GM18907 (cell line): ENCODE results near the gene ATP11A.

Source experiments
- ATAC-seq: cut with Tn5 transposase; IDR thresholded peaks from one replicate; pipeline ENCODE4 v1.9.1; 2021; ENCODE audit warnings: mild to moderate bottlenecking, moderate library complexity; ENCODE audit not compliant: unreplicated experiment

The ATP11A gene

GRCh38 chr13:112722433-112723263 is 32.8 kb downstream of the ATP11A start:
- ATAC-seq: no peak

GRCh38 chr13:112723771-112724170 is 33.9 kb downstream of the ATP11A start:
- ATAC-seq: no peak

DNA sequence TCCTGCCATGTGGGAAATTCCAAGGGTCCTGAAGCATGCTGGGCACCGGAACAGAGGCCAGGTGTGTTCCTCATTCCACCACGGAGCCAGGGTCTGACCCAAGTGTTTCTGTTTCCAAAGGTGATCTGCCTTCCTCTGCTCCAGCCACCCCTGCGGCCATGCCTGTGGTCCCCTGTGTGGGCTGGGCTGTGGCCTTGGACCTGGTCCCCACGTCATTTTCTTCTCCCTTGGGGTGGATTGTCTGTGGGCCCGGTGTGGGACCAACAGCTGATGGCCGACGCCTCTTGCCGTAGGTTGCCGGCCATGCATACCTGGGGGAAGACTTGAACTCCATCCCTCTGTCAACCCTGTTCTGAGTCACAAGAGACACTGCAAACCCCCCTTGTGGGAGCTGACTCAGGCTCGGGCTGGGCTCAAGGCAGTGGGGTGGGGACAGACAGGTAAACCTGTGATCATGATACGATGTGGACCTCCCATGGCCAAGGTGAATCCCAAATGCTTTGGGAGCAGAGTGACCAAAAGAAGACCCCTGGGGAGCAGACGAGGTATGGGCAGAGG is 35.0 kb downstream of the ATP11A start:
- ATAC-seq: no peak

GRCh38 chr13:112725346-112726015 is 35.6 kb downstream of the ATP11A start:
- peak; percentile 48 for ATAC-seq

- ATAC-seq: peak; percentile 17
Observed at GRCh38 chr13:112726016-112726767, 36.4 kb downstream of the ATP11A start.

DNA sequence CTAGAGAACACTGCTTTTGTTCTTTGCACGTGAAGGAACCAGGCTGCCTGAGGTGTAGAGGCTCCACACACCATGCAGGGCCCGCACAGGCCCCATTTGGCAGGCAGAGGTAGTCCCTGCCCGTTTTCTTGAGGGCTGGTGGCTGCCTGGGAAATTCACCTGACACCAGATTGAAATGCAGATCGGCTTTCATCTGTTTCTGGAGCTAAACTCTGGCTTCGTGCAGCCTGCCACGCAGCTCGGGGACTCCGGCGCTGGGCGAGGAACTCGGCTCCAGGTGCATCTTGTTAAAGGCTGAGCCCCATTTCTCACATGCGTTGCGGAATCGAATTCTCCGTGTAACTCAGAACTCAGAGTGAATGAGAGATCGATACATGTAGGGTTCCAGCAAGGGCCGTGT is 37.7 kb downstream of the ATP11A start:
- ATAC-seq: no peak

DNA sequence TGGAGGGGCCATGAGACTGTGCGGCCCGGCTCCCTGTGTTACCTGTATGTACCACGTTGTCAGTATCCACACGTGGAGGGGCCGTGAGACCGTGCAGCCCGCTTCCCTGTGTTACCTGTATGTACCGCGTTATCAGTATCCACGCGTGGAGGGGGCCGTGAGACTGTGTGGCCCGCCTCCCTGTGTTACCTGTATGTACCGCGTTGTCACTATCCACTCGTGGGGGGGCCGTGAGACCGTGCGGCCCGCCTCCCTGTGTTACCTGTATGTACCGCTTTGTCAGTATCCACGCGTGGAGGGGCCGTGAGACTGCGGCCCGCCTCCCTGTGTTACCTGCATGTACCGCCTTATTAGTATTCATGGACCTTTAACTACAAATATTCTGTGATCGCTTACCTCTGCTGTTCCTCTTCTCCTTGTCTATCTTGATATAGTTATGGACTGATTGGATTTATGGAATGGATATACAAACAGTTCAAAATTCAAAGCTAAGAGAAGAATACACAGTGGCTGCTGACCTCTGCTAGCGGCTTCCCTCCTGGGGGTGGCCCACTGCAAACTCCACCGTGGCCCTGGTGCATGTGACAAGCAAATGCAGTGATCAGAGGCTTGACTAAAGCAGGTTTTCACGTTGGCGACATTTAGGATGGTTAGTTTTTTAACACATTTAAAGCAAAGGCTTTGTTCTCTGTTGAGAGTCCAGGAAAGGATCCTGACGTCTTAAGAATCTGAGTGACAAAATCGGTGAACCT is 38.7 kb downstream of the ATP11A start:
- ATAC-seq: no peak

DNA sequence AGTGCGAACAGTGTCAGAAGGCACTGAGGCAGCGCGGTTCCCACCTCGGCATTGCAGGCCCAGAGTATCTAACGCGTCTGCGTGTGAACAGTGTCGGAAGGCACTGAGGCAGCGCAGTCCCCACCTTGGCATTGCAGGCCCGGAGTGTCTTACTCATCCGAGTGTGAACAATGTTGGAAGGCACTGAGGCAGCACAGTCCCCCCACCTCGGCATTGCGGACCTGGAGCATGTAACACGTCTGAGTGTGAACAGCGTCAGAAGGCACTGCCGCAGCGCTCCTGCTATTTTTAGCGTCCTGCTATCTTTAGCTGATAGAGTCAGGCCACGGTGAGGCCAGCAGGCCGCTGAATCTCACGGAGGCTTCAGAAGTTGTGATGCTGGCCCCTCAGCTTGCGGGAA is 39.6 kb downstream of the ATP11A start:
- ATAC-seq: no peak

DNA sequence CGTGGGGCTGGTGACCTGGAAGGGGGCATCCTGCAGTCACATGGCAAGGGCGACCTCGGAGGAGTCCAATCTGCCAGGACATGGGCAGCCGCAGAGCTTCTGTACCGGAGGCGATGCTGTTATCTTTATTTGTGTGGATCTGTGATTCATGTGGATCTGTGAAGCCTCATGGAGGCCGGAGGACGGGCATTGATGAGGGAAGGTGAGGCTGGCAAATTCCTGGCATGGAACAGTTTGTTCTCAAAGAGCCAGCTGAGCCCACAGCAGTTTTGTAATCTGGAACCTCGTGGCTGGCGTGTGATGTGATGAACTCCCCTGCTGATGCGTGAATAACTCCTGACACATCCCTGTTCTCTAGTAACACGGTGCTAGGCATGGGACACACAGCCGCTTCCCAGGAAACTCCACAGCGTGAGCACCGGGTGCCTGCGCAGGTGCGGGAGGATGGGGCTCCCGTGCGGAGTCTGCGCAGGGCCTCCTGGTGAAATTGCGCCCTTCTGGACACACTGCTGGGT is 40.4 kb downstream of the ATP11A start:
- no peak for ATAC-seq

GRCh38 chr13:112731667-112732616 is 42.1 kb downstream of the ATP11A start:
- no peak for ATAC-seq

GRCh38 chr13:112732679-112733078 is 42.8 kb downstream of the ATP11A start:
- ATAC-seq: no peak

DNA sequence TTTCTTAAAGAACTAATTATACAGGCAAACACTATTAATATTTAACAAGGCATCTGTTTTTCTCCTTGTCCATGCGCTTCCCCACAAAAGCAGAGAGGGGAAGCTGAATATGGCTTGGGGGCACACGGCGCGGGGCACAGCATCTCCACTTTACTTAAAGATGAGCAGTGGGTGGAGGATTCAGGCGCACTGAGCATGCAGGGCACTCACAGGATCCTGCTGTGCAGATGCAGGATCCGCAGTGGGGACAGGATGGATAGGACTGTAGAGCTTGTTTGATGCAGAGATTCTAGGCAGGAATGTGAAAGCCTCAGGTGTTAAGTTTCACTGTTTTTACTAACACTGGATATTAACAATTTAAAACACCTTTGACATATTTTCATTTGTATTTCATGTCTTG is 43.3 kb downstream of the ATP11A start:
- no peak for ATAC-seq

GRCh38 chr13:112733661-112734379 is 44.0 kb downstream of the ATP11A start:
- no peak for ATAC-seq

- ATAC-seq: no peak
Observed at GRCh38 chr13:112734696-112735547, 45.1 kb downstream of the ATP11A start.

DNA sequence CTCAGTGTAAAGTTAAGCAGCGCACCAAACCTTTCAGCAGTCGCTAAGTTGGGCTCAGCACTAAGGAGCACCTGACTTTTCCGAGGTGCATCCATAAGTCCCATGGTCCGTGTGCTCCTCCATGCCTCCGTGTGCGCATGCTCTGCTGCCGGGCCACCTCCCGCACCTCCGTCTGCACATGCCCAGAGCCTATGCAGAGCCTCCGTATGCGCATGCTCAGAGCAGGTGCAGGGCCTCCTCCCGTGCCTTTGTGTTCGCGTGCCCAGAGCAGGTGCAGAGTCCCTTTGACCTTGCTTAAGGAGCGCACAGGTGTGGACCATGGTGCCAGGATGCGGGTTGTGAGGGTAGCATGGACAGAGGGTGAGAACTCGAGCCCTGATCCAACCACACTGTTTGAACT is 46.0 kb downstream of the ATP11A start:
- ATAC-seq: no peak

DNA sequence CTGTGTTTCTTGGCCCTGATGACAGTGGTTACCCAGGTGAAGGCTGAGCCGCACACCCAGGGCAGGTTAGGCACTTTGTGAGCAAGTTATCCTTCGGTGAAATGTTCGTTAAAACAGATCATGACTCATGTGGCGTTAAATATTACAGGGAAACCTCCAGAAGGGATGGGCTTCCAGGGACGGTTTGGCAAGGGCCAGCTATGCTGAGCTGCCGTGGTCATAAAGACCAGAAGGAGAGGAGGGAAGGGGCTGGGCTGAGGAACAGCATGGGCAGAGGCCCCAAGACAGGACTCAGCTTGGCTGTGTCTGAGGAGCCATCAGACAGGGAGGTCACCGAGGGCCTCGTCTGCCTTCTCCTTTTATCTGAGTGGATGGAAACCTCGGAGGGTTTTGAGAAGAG is 47.5 kb downstream of the ATP11A start:
- no peak for ATAC-seq

DNA sequence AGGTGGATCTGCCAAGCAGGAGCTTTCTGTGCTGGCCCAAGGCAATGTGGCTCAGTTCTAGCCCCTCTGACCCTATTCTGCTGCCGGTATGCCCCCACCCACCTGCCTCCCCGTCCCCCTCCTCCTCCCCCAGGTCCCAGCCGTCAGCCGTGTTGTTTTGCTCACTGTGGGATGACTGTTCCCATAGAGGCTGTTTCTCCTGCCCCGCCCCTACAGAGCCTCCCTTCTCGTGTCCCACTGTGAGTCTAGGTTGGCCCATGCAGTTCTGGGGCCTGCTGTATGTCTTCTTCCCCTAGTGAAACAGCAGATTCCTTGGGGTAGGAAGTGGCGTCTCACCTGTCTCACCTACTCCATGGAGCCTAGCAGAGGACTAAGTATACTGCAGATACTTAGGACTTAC is 48.8 kb downstream of the ATP11A start:
- ATAC-seq: no peak
